H9 (cell line): Measurements from ENCODE around the gene TXNDC12. TPM values are rescaled to one million over a fixed set of nuclear protein-coding genes. Genes with fewer than 3 reads are reported as not detected.

Experiments
- DNase-seq: peaks from one replicate; pipeline ENCODE4 v3.0.0-alpha.2; 2017
- H2AFZ ChIP-seq: one replicate; pipeline ENCODE4 v1.6.1; 2013; ENCODE audit warnings: mild to moderate bottlenecking, low read length, control low read depth, moderate library complexity
- H2AK5ac ChIP-seq: 2 replicates; pipeline ENCODE4 v1.6.1; 2013; ENCODE audit warnings: low read length, control low read depth, mixed read lengths; ENCODE audit not compliant: insufficient read length
- H2BK120ac ChIP-seq: one replicate; pipeline ENCODE4 v1.6.1; 2013; ENCODE audit warnings: low read depth, mild to moderate bottlenecking, low read length, control low read depth, inconsistent platforms; ENCODE audit not compliant: poor library complexity, severe bottlenecking
- H2BK12ac ChIP-seq: 2 replicates; pipeline ENCODE4 v1.6.1; 2013; ENCODE audit warnings: low read length, control low read depth, mixed read lengths, low read depth; ENCODE audit not compliant: insufficient read length
- H2BK15ac ChIP-seq: 2 replicates; pipeline ENCODE4 v1.6.1; 2013; ENCODE audit warnings: low read depth, low read length, control low read depth
- H2BK20ac ChIP-seq: one replicate; pipeline ENCODE4 v1.6.1; 2013; ENCODE audit warnings: low read depth, mild to moderate bottlenecking, low read length, control low read depth, inconsistent platforms; ENCODE audit not compliant: poor library complexity, severe bottlenecking
- H2BK5ac ChIP-seq: 2 replicates; pipeline ENCODE4 v1.6.1; 2013; ENCODE audit warnings: low read length, control low read depth, mixed read lengths; ENCODE audit not compliant: insufficient read length
- H3K14ac ChIP-seq: 2 replicates; pipeline ENCODE4 v1.6.1; 2013; ENCODE audit warnings: low read length, control low read depth; ENCODE audit not compliant: insufficient read depth
- H3K18ac ChIP-seq: 2 replicates; pipeline ENCODE4 v1.6.1; 2013; ENCODE audit warnings: low read depth, mild to moderate bottlenecking, mixed read lengths, low read length, control low read depth; ENCODE audit not compliant: insufficient read length
- H3K23ac ChIP-seq: 2 replicates; pipeline ENCODE4 v1.6.1; 2013; ENCODE audit warnings: low read length, control low read depth, mixed read lengths, low read depth; ENCODE audit not compliant: insufficient read length
- H3K23me2 ChIP-seq: 2 replicates; pipeline ENCODE4 v1.6.1; 2013; ENCODE audit warnings: low read depth, mild to moderate bottlenecking, mixed read lengths, low read length, control low read depth; ENCODE audit not compliant: insufficient read length, poor library complexity, severe bottlenecking
- H3K27ac ChIP-seq: 2 replicates; pipeline ENCODE4 v1.5.1; 2013; ENCODE audit warnings: low read length, control low read depth, mixed read lengths, low read depth; ENCODE audit not compliant: insufficient read length
- H3K27me3 ChIP-seq: 2 replicates; pipeline ENCODE4 v1.6.1; 2013; ENCODE audit warnings: low read length, control low read depth, inconsistent platforms; ENCODE audit not compliant: insufficient read depth
- H3K4ac ChIP-seq: 2 replicates; pipeline ENCODE4 v1.6.1; 2013; ENCODE audit warnings: low read depth, mild to moderate bottlenecking, control low read depth, inconsistent platforms, low read length, moderate library complexity
- H3K4me1 ChIP-seq: 2 replicates; pipeline ENCODE4 v1.6.1; 2013; ENCODE audit warnings: low read length, control low read depth, inconsistent platforms; ENCODE audit not compliant: insufficient read depth
- H3K4me2 ChIP-seq: 2 replicates; pipeline ENCODE4 v1.6.1; 2013; ENCODE audit warnings: low read length, control low read depth, mixed read lengths; ENCODE audit not compliant: insufficient read length, insufficient read depth
- H3K56ac ChIP-seq: 2 replicates; pipeline ENCODE4 v1.6.1; 2013; ENCODE audit warnings: low read depth, mild to moderate bottlenecking, mixed read lengths, low read length, control low read depth; ENCODE audit not compliant: insufficient read length
- H3K79me1 ChIP-seq: 2 replicates; pipeline ENCODE4 v1.6.1; 2013; ENCODE audit warnings: low read depth, mild to moderate bottlenecking, moderate library complexity, low read length, control low read depth, inconsistent platforms; ENCODE audit not compliant: insufficient read depth, poor library complexity, severe bottlenecking
- H3K79me2 ChIP-seq: 2 replicates; pipeline ENCODE4 v1.6.1; 2013; ENCODE audit warnings: low read length, control low read depth, inconsistent platforms; ENCODE audit not compliant: insufficient read depth
- H3K9ac ChIP-seq: 2 replicates; pipeline ENCODE4 v1.6.1; 2013; ENCODE audit warnings: low read length, control low read depth, mixed read lengths; ENCODE audit not compliant: insufficient read length; ENCODE audit errors: extremely low read depth
- H3K9me3 ChIP-seq: one replicate; pipeline ENCODE4 v1.6.1; 2013; ENCODE audit warnings: low read depth, low read length, inconsistent platforms; ENCODE audit not compliant: control insufficient read depth
- H3T11ph ChIP-seq: one replicate; pipeline ENCODE4 v1.6.1; 2013; ENCODE audit warnings: mild to moderate bottlenecking, low read length, control low read depth, inconsistent platforms
- H4K20me1 ChIP-seq: one replicate; pipeline ENCODE4 v1.6.1; 2013; ENCODE audit not compliant: control insufficient read depth, insufficient read length, insufficient read depth
- H4K5ac ChIP-seq: 2 replicates; pipeline ENCODE4 v1.6.1; 2013; ENCODE audit warnings: low read depth, mild to moderate bottlenecking, mixed read lengths, low read length, control low read depth; ENCODE audit not compliant: insufficient read length
- H4K8ac ChIP-seq: replicated peaks from 2 replicates; pipeline ENCODE4 v1.6.1; 2013; ENCODE audit warnings: low read length, control low read depth, mixed read lengths, low read depth; ENCODE audit not compliant: insufficient read length
- H4K91ac ChIP-seq: 2 replicates; pipeline ENCODE4 v1.6.1; 2013; ENCODE audit warnings: low read depth, mild to moderate bottlenecking, moderate library complexity, mixed read lengths, low read length, control low read depth; ENCODE audit not compliant: insufficient read length
- H3K27ac Mint-ChIP-seq, 3 experiments: 2 replicates in 2 of 3; 3 replicates in 1 of 3; pipeline ENCODE4 v1.8.0; 2020 to 2021; ENCODE audit warnings: mixed read lengths in 3 of 3, mild to moderate bottlenecking in 1 of 3, moderate library complexity in 1 of 3
- H3K27me3 Mint-ChIP-seq: 2 replicates; pipeline ENCODE4 v1.8.0; 2021; ENCODE audit warnings: low read depth, mild to moderate bottlenecking, moderate library complexity, mixed read lengths
- H3K36me3 Mint-ChIP-seq, 3 experiments: 2 replicates in 2 of 3; 3 replicates in 1 of 3; pipeline ENCODE4 v1.8.0; 2020 to 2021; ENCODE audit warnings: low read depth in 3 of 3, mixed read lengths in 3 of 3; ENCODE audit not compliant: insufficient read depth in 1 of 3
- H3K4me1 Mint-ChIP-seq, 2 experiments: 2 replicates each; pipeline ENCODE4 v1.8.0; 2020; ENCODE audit warnings: mixed read lengths in 2 of 2
- H3K4me3 Mint-ChIP-seq, 2 experiments: 2 replicates in 1 of 2; 3 replicates in 1 of 2; pipeline ENCODE4 v1.8.0; 2020 to 2021; ENCODE audit warnings: mild to moderate bottlenecking in 2 of 2, mixed read lengths in 2 of 2, moderate library complexity in 1 of 2
- H3K9me3 Mint-ChIP-seq, 2 experiments: 2 replicates in 1 of 2; 3 replicates in 1 of 2; pipeline ENCODE4 v1.8.0; 2020; ENCODE audit warnings: mild to moderate bottlenecking in 2 of 2, mixed read lengths in 2 of 2, moderate library complexity in 1 of 2
- WGBS: extraction: QIAGEN DNeasy Blood & Tissue Kit; methylation state at CpG from one replicate; pipeline ENCODE4 v1.1.7; 2013; ENCODE audit warnings: missing lambda C conversion rate, low lambda C conversion rate, mixed read lengths; ENCODE audit not compliant: insufficient read length; ENCODE audit errors: extremely low coverage; 5-methylcytosine and 5-hydroxymethylcytosine counted together
- total RNA-seq: library from RNA; stranded (reverse); gene quantifications from 2 replicates; pipeline ENCODE4 v1.2.1, GENCODE V29; 2021
- TF ChIP-seq, protein P1 (sequence below): fragments of 200-600 bp; sonication (generic); conservative IDR thresholded peaks from 3 replicates; pipeline ENCODE4 v1.8.0; 2021; ENCODE audit warnings: antibody characterized with exemption, mild to moderate bottlenecking

TXNDC12 gene
- total RNA-seq, 1 experiment from 2014 or later = 82.1 TPM

DNA sequence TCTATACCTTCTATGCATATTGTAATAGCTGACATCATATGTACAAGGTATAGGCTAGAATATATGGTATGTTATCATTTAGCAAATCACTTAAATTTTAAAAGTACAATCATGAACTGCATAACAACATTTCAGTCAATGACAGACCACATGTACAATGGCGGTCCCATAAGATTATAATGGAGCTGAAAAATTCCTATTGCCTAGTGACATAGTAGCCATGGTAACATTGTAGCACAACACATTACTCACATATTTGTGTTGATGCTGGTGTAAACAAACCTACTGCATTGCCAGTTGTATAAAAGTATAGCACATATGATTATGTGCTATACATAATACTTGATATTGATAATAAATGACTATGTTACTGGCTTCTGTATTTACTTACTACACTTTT is 73.4 kb downstream of the TXNDC12 start:
- Histone ChIP-seq H3K79me2 (no peaks in the 10 kb centered on the region; the same call in 1 of the 2 replicates), H2BK20ac (no peak overlapping the region), H4K91ac (no peak overlapping the region), H4K20me1 (no peaks in the 10 kb centered on the region), H4K5ac (no peak overlapping the region), H3K4me2 (no peak overlapping the region), H3K4ac (no peak overlapping the region), H2BK5ac (no peak overlapping the region), H2BK15ac (no peak overlapping the region), H3K18ac (no peak overlapping the region), H3K23me2 (no peaks in the 10 kb centered on the region), H4K8ac (no peak overlapping the region), H3T11ph (no peak overlapping the region), H3K4me1 (no peaks in the 10 kb centered on the region; the same call in 1 of the 2 replicates), H3K9me3 (no peaks in the 10 kb centered on the region), H3K23ac (no peak overlapping the region), H3K9ac (no peak overlapping the region), H2AFZ (no peak overlapping the region), H2BK12ac (no peak overlapping the region), H3K56ac (no peak overlapping the region), H3K14ac (no peak overlapping the region), H3K79me1 (no peaks in the 10 kb centered on the region), H2AK5ac (no peak overlapping the region), H3K27me3 (no peaks in the 10 kb centered on the region), H2BK120ac (no peak overlapping the region), H3K27ac (no peak overlapping the region)
- no CpG with 5 or more reads among the region's 1 CpG for WGBS
- peaks cover 7 to 30% (median 19%) of the 10 kb centered on the region in 3 experiments; a peak in 6 of 7 replicates for H3K36me3 Mint-ChIP-seq
- H3K27ac Mint-ChIP-seq = no peak overlapping the region
- TF ChIP-seq, protein P1, sequence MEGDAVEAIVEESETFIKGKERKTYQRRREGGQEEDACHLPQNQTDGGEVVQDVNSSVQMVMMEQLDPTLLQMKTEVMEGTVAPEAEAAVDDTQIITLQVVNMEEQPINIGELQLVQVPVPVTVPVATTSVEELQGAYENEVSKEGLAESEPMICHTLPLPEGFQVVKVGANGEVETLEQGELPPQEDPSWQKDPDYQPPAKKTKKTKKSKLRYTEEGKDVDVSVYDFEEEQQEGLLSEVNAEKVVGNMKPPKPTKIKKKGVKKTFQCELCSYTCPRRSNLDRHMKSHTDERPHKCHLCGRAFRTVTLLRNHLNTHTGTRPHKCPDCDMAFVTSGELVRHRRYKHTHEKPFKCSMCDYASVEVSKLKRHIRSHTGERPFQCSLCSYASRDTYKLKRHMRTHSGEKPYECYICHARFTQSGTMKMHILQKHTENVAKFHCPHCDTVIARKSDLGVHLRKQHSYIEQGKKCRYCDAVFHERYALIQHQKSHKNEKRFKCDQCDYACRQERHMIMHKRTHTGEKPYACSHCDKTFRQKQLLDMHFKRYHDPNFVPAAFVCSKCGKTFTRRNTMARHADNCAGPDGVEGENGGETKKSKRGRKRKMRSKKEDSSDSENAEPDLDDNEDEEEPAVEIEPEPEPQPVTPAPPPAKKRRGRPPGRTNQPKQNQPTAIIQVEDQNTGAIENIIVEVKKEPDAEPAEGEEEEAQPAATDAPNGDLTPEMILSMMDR = no peak
- H3K9me3 Mint-ChIP-seq = no peaks in the 10 kb centered on the region
- DNase-seq = no peak
- peaks cover 1% of the 10 kb centered on the region in 2 experiments for H3K4me1 Mint-ChIP-seq
- H3K4me3 Mint-ChIP-seq = no peak overlapping the region
- H3K27me3 Mint-ChIP-seq = no peaks in the 10 kb centered on the region
